GM19035 (cell line): ENCODE results near the gene IFNA2.
"Not testable (repeated sequence)": the region's sequence is repeated elsewhere in the genome, so short reads cannot be mapped to it uniquely, and the experiment has no call there.

Experiments used
- ATAC-seq: cut with Tn5 transposase; IDR thresholded peaks from one replicate; pipeline ENCODE4 v1.9.1; 2021; ENCODE audit not compliant: unreplicated experiment

Gene IFNA2

GRCh38 chr9:21383627-21384026 lies 1.6 kb downstream of the IFNA2 start:
- no peak for ATAC-seq

DNA sequence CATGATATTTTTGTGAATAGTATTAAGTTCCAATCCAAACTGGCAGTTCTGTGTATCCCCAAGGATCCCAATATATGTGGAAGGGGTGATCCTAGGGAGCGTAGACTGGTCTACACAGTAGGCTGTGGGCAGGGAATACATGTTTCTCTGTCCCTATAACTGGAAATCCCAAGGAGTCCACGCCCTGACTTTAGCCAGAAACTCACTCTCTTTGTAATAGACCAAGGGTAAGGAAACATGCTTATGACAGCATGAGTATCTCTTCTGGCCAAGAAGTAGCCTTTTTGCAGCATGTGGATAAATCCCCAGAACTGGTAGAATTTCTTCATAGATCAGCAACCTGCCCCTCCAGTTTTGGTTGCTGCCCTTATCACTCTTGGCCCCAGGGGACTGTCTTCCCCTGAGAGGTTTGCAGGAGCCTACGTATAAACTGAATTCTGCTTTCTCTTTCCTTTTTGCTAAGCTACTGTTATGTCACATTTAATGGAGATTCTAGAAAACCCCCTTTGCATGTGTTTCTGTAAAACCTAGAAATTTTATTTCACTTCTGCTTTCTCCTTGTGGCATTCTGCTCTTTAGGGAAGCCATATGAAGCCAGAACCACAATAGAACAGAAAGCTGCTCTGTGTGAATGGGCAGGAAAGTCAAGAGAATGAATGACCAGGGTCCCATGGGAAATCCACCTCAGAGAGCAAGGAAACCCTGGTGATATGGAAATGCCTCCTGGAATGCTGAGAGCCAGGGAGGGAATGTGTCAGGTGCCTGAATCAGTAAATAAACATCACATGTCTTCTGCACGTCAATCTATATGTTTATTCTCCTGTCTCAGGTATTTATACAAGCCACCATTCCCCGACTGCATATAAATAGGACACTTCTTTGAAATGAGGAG lies 3.5 kb downstream of the IFNA2 start:
- ATAC-seq = peak; percentile 99

- ATAC-seq = not testable (repeated sequence)
Observed at GRCh38 chr9:21371467-21371866, 13.7 kb downstream of the IFNA2 start.

DNA sequence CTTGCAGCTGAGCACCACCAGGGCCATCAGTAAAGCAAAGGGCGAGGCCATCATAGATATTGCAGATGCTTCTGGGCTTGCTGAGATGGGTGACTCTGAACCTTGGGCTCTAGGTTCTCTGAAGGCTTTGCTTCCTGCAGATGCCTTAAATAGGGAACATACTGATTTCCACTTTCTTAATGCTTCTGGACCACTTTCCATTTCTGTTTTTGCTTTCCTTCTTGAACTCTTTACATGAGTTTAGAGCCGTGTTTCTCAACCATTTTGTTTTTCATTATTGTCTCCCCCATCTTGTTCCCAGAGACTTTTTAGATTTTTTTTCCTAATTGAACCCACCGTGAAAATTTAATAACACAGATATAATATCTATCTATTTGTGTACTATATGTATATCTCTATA lies 17.2 kb downstream of the IFNA2 start, which contains the start of gene IFNA13:
IFNA13 (minus strand) TSS at position 101 of the 400 bp plus-strand sequence; CDS start at position 54, 47 bp downstream.
- ATAC-seq = no peak

GRCh38 chr9:21367169-21367568 lies 18.0 kb downstream of the IFNA2 start:
- not testable (repeated sequence) for ATAC-seq

DNA sequence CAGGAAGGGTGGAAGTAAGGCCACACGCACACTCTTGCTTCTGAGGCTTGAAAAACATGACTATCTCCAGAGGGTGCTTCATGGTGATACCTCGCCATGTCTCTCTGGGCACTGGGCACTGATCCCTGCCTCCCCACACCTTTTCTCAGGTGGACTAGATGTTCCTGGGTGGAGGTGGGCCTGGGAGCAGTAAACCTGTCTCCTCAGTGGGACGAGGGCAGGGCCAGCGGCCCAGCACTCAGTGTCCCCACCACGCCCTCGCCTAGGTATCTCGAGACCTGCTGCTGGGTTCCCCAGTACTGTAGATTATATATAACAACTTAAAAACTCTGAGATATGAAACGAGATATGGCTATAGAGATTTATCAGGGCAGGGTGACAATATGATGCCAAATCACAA lies 22.9 kb downstream of the IFNA2 start:
- ATAC-seq = no peak

DNA sequence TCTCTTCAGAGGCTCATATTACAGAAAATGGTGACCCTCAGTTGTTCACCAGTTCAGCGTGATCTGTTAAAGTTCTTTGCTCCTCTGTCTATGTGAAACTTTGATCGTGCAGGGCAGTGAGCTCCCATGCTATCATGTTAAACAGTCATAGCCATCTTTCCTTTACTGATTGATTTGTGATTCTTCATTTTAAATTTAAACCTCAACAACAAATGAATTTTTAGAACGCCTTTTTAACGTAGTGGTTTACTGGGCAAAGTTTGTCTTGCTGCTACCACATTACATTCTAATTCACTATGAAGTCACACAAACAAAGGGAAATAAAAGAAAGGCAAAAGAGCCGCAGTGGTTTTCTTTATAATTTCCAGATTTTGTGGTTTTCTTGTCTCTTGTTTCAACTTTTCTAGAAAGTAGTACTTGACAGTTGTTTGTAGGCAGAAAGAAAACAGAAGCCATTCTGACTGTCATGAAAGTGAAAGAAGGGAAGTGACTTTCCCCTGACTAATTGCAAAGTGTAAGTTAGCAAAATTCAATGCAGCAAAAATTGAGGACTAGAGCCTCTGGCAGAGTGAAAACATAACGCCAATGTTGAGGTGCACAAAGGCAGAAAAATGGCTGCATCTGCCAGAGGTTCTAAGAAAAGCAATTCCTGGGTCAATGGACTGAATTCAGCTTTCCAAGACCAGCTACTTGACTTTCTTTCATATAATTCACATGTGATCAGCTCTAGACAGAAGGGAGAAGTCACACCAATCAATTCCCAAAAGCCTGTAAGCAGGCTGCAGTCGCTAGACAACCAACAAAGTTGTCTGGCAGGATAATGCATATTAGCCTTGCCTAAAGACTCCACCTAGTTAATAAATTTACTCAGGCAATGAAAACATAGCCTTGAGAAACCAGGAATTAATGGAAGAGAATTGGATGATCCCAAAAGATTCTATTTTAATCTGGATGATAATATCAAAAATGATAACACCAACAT lies 27.4 kb downstream of the IFNA2 start:
- peak; percentile 89 for ATAC-seq

GRCh38 chr9:21350787-21351186 lies 34.4 kb downstream of the IFNA2 start, which contains the start of gene IFNA6:
TSS of gene IFNA6 (minus strand) at chr9:21350887. CDS start at chr9:21350887, 0 bp downstream.
- no peak for ATAC-seq

GRCh38 chr9:21348430-21348970 lies 36.7 kb downstream of the IFNA2 start:
- no peak for ATAC-seq

DNA sequence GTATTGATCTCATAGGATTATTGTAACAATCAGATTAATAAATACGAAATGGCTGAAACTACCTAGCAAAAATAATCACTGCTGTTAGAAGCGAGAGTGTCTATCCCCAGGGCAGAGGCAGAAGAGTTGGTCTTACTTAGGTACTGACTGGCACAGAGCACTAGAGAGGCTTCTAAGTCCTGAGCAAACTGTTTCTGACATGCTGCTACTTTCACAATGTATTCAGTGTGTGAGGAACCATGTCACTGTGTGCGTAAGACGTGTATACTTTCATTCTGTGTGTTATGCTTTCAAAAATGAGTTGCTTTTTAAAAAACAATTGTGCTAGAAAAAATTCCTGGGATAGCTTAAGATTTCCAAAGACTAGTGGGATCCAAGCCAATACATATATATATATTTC lies 44.5 kb downstream of the IFNA2 start:
- ATAC-seq = no peak

DNA sequence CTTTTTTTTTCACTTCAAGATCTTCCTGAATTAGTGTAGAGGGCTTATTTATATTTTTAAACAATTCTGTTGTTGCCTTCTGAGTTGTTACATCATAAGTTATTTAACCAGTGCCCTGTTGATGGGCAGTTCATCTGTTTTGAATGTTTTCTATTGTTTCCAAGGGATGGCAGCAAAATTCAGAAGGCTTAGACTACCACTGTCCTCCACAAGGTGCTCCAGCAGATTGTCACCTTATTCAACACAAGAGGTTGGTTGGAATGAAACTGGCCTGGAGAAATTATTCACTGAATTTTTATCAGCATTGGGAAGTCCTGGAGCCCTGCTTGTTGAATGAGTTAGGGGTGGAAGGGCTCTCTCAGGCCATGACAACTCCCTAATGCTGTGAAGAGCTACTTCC lies 48.7 kb downstream of the IFNA2 start:
- ATAC-seq = no peak

DNA sequence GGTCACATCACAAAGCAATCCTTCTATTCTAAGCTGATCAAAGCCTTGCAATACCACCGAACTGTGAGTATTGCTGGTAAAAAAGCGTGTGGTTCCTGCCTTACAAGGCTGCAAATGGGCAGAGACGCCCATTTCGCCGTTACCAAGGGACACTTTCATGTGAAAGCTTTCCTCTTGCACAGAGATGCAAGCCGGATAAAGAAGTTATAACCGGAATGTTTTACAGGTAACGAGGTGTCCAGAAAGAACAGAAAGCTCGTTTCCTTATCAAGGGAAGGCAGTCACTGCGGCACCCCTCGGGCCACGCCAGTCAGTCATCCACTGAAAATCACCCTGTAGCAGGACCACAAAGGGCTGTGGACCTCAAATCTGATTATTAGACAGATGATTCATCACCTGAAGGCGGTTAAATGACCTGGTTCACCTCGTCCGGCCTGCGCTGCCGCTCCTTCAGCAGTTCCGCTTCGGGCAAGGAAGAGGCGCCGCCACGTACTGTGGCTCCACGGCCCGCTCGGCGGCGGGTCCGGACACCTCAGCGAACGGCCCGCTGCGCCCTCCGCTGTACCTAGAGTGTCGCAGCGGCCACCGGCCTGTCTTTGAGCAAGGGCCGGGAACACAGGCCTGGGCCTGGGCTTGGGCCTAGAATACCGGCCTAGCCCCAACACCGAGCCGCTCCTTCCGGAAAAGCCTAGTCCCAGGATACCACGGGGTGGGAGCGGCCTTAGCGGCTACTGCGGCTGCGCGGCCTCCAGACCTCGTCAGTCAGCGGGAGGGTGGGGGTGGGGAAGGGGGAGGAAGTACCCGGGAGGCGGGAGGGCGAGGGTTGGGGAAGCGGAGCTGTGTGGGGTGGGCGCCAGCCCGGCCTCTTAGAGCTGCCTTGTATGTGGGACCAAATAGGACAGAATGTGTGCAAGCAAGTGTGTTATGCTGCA lies 50.2 kb downstream of the IFNA2 start, which contains the start of gene KLHL9:
KLHL9 (minus strand) TSS at position 704 of the 932 bp plus-strand sequence; CDS start at position 159, 545 bp downstream.
- ATAC-seq = peak; percentile 91
